GM12872 (cell line): ENCODE measurements around the gene PRTN3.

ENCODE experiments used
- CTCF ChIP-seq: IDR thresholded peaks from 3 replicates; pipeline ENCODE4 v1.5.1; 2011; ENCODE audit warnings: low read depth, mild to moderate bottlenecking, low read length, moderate library complexity; ENCODE audit not compliant: insufficient read depth

The PRTN3 gene

GRCh38 chr19:795691-796581 is 44.9 kb upstream of the PRTN3 start:
- no peak for TF ChIP-seq CTCF

- no peak for TF ChIP-seq CTCF
These were observed 43.9 kb upstream of the PRTN3 start, which contains the start of gene PTBP1 for GRCh38 chr19:796692-797527. Gene PTBP1 (plus strand): TSS chr19:797452. CDS start chr19:797498, 46 bp downstream.

GRCh38 chr19:797528-798414 is 43.0 kb upstream of the PRTN3 start:
- TF ChIP-seq CTCF: no peak

- no peak for TF ChIP-seq CTCF
These were observed 42.3 kb upstream of the PRTN3 start for GRCh38 chr19:798415-799075.

- 0 out of 3 replicates have a peak, but pooled peaks have one; percentile 4 for TF ChIP-seq CTCF
These were observed 41.5 kb upstream of the PRTN3 start for GRCh38 chr19:799076-799881.

- no peak for TF ChIP-seq CTCF
These were observed 40.3 kb upstream of the PRTN3 start for GRCh38 chr19:800360-801029.
